Measurements from ENCODE around the gene EPHB1.

The EPHB1 gene

DNA sequence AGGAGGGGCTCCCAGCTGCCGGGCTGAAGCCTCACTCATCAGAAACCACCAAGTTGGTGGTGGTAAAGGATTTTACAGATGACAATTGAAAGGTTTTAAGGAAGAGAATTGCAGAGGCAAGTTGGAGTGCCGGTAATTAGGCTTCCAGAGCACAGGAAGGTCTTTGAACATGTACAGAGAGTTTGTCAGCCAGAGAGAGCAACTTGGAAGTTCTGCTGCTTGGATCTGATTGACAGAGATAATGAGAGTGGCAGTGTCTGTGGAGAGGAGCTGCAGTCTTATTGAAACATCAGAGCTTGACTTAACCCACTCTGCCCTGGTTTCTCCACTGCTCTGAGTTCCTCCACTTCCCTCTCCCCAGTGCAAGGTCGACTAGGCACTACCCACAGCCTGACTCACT lies 448.6 kb downstream of the EPHB1 start:
- DNase-seq (ENCODE audit: low spot score in 2 of 2) = no peak
- Mint-ChIP-seq H3K4me3 (no peak overlapping the region), H3K4me1 (no peaks in the 10 kb centered on the region), H3K36me3 (no peaks in the 10 kb centered on the region), H3K9me3 (no peaks in the 10 kb centered on the region), H3K27me3 (peaks cover under 1% of the 10 kb centered on the region), H3K27ac (no peak overlapping the region)
- no peak for ATAC-seq (ENCODE audit: low read depth)

GRCh38 chr3:135246027-135246426 lies 451.0 kb downstream of the EPHB1 start:
- Mint-ChIP-seq H3K36me3 (no peaks in the 10 kb centered on the region), H3K4me1 (no peaks in the 10 kb centered on the region), H3K27me3 (no peaks in the 10 kb centered on the region), H3K4me3 (no peak overlapping the region), H3K27ac (no peak overlapping the region), H3K9me3 (no peaks in the 10 kb centered on the region)
- ATAC-seq (ENCODE audit: low read depth) (no peak), DNase-seq (ENCODE audit: low spot score in 2 of 2) (no peak)

GRCh38 chr3:135248213-135248612 lies 453.2 kb downstream of the EPHB1 start:
- H3K27me3 Mint-ChIP-seq = no peaks in the 10 kb centered on the region
- no peak overlapping the region for H3K27ac Mint-ChIP-seq
- DNase-seq (ENCODE audit: low spot score in 2 of 2) (no peak), ATAC-seq (ENCODE audit: low read depth) (no peak)
- H3K4me3 Mint-ChIP-seq = no peak overlapping the region
- no peaks in the 10 kb centered on the region for H3K4me1 Mint-ChIP-seq
- H3K36me3 Mint-ChIP-seq = no peaks in the 10 kb centered on the region
- H3K9me3 Mint-ChIP-seq = no peaks in the 10 kb centered on the region

DNA sequence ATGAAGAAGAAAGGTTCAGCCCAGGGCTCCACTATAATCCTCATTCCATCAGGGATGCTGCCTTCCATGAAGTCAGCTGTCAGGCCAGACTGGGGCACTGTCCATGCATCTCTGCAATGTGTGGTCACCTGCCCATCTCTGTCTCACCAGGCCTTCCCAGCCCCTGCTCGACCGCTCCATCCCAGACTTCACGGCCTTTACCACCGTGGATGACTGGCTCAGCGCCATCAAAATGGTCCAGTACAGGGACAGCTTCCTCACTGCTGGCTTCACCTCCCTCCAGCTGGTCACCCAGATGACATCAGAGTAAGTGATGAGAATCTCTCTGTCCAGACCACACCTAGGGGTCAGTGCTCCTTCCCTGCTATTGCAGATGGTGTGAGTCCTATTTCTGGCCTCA lies 454.1 kb downstream of the EPHB1 start:
- H3K9me3 Mint-ChIP-seq = no peaks in the 10 kb centered on the region
- no peaks in the 10 kb centered on the region for H3K4me1 Mint-ChIP-seq
- H3K27ac Mint-ChIP-seq = no peak overlapping the region
- H3K27me3 Mint-ChIP-seq = no peaks in the 10 kb centered on the region
- no peak for ATAC-seq (ENCODE audit: low read depth)
- no peak for DNase-seq (ENCODE audit: low spot score in 2 of 2)
- H3K36me3 Mint-ChIP-seq = no peaks in the 10 kb centered on the region
- no peak overlapping the region for H3K4me3 Mint-ChIP-seq

DNA sequence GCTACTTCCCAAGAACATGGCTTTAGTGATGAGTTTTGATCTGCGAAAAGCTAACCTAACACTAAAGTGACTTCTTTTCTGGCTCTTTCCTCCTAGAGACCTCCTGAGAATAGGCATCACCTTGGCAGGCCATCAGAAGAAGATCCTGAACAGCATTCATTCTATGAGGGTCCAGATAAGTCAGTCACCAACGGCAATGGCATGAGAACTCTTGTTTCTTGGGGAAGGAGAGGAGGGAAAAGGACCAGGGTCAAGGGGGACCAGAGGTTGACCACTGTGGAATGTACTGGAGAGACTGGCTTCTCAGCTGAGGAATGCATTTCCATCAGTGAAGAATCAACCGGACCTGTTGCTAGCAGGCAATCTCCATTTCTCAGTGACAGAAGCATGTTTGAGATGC lies 463.9 kb downstream of the EPHB1 start:
- peaks cover 2% of the 10 kb centered on the region for H3K36me3 Mint-ChIP-seq
- H3K4me1 Mint-ChIP-seq = no peaks in the 10 kb centered on the region
- H3K27me3 Mint-ChIP-seq = peaks cover 3% of the 10 kb centered on the region
- ATAC-seq (ENCODE audit: low read depth) (no peak), DNase-seq (ENCODE audit: low spot score in 2 of 2) (no peak)
- H3K27ac Mint-ChIP-seq = no peak overlapping the region
- H3K9me3 Mint-ChIP-seq = no peaks in the 10 kb centered on the region
- no peak overlapping the region for H3K4me3 Mint-ChIP-seq

DNA sequence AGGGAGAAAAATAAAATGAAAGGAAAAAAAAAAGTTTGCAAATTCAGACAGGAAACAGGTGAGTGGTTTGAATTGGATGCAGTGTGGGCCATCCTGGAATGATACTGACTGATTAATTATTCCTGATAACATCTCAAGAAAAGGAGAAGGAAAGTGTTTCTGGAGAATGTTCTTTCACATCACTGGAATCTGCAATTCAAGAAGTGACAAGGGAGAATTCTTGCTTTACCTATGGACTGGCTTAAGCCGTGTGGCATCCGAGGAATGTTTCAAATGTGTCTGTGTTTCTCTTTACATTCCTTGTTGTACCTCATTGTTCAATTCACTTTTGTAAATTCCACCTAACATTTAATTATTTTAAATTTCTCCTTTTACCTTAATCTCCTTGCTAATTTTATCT lies 465.0 kb downstream of the EPHB1 start:
- ATAC-seq (ENCODE audit: low read depth) (no peak), DNase-seq (ENCODE audit: low spot score in 2 of 2) (no peak)
- Mint-ChIP-seq H3K4me3 (no peak overlapping the region), H3K36me3 (peaks cover 2% of the 10 kb centered on the region), H3K9me3 (no peaks in the 10 kb centered on the region), H3K27ac (no peak overlapping the region), H3K4me1 (no peaks in the 10 kb centered on the region), H3K27me3 (peaks cover 6% of the 10 kb centered on the region)

GRCh38 chr3:135261214-135261775 lies 466.2 kb downstream of the EPHB1 start:
- Mint-ChIP-seq H3K4me3 (no peak overlapping the region), H3K36me3 (peaks cover 2% of the 10 kb centered on the region), H3K4me1 (no peaks in the 10 kb centered on the region), H3K27me3 (peaks cover 6% of the 10 kb centered on the region), H3K9me3 (no peaks in the 10 kb centered on the region), H3K27ac (no peak overlapping the region)
- no peak for DNase-seq (ENCODE audit: low spot score in 2 of 2)
- no peak for ATAC-seq (ENCODE audit: low read depth)

DNA sequence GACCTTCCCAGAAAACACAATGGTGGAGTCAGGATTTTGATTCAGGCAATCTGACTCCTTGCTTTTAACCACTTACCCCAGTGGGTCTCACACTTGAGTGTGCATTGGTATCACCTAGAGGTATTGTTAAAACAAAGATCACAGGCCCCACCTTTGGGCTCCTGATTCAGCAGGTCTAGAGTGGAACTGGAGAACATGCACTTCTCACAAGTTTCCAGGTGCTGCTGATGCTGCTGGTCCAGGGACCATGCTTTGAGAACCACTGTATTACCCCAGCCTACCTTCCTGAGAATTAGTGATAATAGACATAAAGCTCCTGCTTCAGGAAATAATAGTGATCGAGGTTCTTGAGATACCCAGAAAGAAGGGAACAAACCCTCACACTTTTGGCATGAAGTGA lies 466.9 kb downstream of the EPHB1 start:
- no peak overlapping the region for H3K4me3 Mint-ChIP-seq
- H3K9me3 Mint-ChIP-seq = no peaks in the 10 kb centered on the region
- H3K36me3 Mint-ChIP-seq = peaks cover 2% of the 10 kb centered on the region
- no peaks in the 10 kb centered on the region for H3K4me1 Mint-ChIP-seq
- H3K27me3 Mint-ChIP-seq = peaks cover 6% of the 10 kb centered on the region
- ATAC-seq (ENCODE audit: low read depth) (no peak), DNase-seq (ENCODE audit: low spot score in 2 of 2) (no peak)
- H3K27ac Mint-ChIP-seq = no peak overlapping the region

GRCh38 chr3:135262441-135262840 lies 467.4 kb downstream of the EPHB1 start:
- peaks cover 2% of the 10 kb centered on the region for H3K36me3 Mint-ChIP-seq
- no peaks in the 10 kb centered on the region for H3K9me3 Mint-ChIP-seq
- H3K27ac Mint-ChIP-seq = no peak overlapping the region
- H3K4me3 Mint-ChIP-seq = no peak overlapping the region
- ATAC-seq (ENCODE audit: low read depth) = no peak
- no peaks in the 10 kb centered on the region for H3K4me1 Mint-ChIP-seq
- no peak for DNase-seq (ENCODE audit: low spot score in 2 of 2)
- H3K27me3 Mint-ChIP-seq = peaks cover 6% of the 10 kb centered on the region

DNA sequence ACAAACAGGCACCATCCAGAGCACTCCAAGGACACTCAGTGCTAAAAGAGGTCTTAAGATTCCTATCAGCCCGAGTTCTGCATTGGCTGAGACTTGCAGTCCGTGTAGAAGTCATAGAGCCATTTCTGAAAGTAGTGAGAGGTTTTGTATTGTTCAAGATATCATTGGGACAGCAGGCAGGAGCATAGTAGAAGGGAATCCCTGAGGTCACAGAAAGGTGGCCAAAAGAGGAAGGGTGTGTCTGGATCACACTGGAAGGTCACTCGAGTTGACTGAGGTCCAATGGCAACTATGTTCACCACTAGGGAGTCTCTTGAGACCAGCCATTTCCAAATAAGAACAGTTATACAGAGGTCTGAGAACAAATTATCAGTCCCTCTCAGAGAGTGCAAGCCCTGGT lies 468.3 kb downstream of the EPHB1 start:
- H3K4me3 Mint-ChIP-seq = no peak overlapping the region

GRCh38 chr3:135267487-135267886 lies 472.4 kb downstream of the EPHB1 start:
- Mint-ChIP-seq H3K27me3 (peaks cover 7% of the 10 kb centered on the region), H3K4me3 (no peak overlapping the region), H3K4me1 (no peaks in the 10 kb centered on the region), H3K27ac (no peak overlapping the region), H3K9me3 (no peaks in the 10 kb centered on the region), H3K36me3 (no peaks in the 10 kb centered on the region)
- DNase-seq (ENCODE audit: low spot score in 2 of 2) (no peak), ATAC-seq (ENCODE audit: low read depth) (no peak)

More for the DNA sequence above, 468.3 kb downstream of the EPHB1 start:
- H3K36me3 Mint-ChIP-seq = no peaks in the 10 kb centered on the region
- no peaks in the 10 kb centered on the region for H3K9me3 Mint-ChIP-seq
- no peak for ATAC-seq (ENCODE audit: low read depth)
- no peak for DNase-seq (ENCODE audit: low spot score in 2 of 2)
- H3K4me1 Mint-ChIP-seq = no peaks in the 10 kb centered on the region
- peaks cover 6% of the 10 kb centered on the region for H3K27me3 Mint-ChIP-seq
- no peak overlapping the region for H3K27ac Mint-ChIP-seq

DNA sequence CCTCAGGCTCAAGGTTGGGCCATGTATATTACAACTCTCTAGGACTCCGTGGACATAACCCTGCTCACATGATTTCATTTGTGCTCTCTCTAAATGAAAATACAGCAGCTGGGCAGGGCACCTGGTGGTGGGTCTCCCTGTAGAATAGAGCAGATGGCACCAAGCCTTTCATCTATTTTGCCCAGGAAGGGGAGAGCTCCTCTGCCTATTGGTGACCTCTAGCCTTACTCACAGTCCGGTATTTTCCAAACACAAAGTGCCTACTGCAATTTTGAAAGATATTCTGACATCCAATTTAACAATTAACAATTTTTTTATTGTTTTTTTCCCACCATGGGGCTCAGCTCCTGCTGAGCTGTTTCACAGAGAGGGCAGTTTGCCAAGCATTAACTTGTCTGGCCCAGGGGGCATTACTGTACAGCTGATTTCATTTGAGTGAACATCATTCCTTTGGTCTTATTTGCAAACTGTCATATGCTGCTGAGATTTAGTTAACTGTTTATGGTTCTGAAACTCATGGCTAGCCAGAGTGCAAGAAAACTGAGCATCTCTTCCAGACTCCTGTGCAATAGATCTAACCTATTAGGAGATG lies 474.0 kb downstream of the EPHB1 start:
- Mint-ChIP-seq H3K27ac (no peak overlapping the region), H3K9me3 (no peaks in the 10 kb centered on the region), H3K4me1 (no peaks in the 10 kb centered on the region), H3K27me3 (peaks cover 7% of the 10 kb centered on the region), H3K4me3 (no peak overlapping the region), H3K36me3 (no peaks in the 10 kb centered on the region)
- ATAC-seq (ENCODE audit: low read depth) (no peak), DNase-seq (ENCODE audit: low spot score in 2 of 2) (no peak)

GRCh38 chr3:135271177-135272025 lies 476.3 kb downstream of the EPHB1 start:
- no peak for ATAC-seq (ENCODE audit: low read depth)
- DNase-seq (ENCODE audit: low spot score in 2 of 2) = no peak
- Mint-ChIP-seq H3K4me1 (no peaks in the 10 kb centered on the region), H3K27me3 (peaks cover 5% of the 10 kb centered on the region), H3K27ac (no peak overlapping the region), H3K4me3 (no peak overlapping the region), H3K9me3 (no peaks in the 10 kb centered on the region), H3K36me3 (no peaks in the 10 kb centered on the region)

GRCh38 chr3:135272026-135272669 lies 477.1 kb downstream of the EPHB1 start:
- ATAC-seq (ENCODE audit: low read depth) = no peak
- H3K27ac Mint-ChIP-seq = no peak overlapping the region

More at GRCh38 chr3:135272026-135272669, 477.1 kb downstream of the EPHB1 start:
- peaks cover 5% of the 10 kb centered on the region for H3K27me3 Mint-ChIP-seq
- DNase-seq (ENCODE audit: low spot score in 2 of 2) = no peak
- no peaks in the 10 kb centered on the region for H3K4me1 Mint-ChIP-seq
- H3K36me3 Mint-ChIP-seq = no peaks in the 10 kb centered on the region
- H3K4me3 Mint-ChIP-seq = no peak overlapping the region
- H3K9me3 Mint-ChIP-seq = no peaks in the 10 kb centered on the region
